GM21786 (cell line): ENCODE measurements around the gene MYL12A.
A peak's percentile ranks its signal among the peaks of the same experiment; 100 is the strongest.

Experiments
- ATAC-seq: cut with Tn5 transposase; IDR thresholded peaks from one replicate; pipeline ENCODE4 v1.9.1; 2021; ENCODE audit not compliant: unreplicated experiment

Gene MYL12A

GRCh38 chr18:3281456-3282400 lies 34.1 kb downstream of the MYL12A start:
- ATAC-seq, result peak; percentile 53

- no peak for ATAC-seq
Observed at GRCh38 chr18:3283253-3283863, 35.8 kb downstream of the MYL12A start.

- ATAC-seq, result no peak
Observed at GRCh38 chr18:3283908-3284307, 36.3 kb downstream of the MYL12A start.

- no peak for ATAC-seq
Observed at GRCh38 chr18:3284501-3284900, 36.9 kb downstream of the MYL12A start.

GRCh38 chr18:3286159-3286558 lies 38.6 kb downstream of the MYL12A start:
- ATAC-seq, result no peak

- no peak for ATAC-seq
Observed at GRCh38 chr18:3293196-3293951, 45.8 kb downstream of the MYL12A start.

DNA sequence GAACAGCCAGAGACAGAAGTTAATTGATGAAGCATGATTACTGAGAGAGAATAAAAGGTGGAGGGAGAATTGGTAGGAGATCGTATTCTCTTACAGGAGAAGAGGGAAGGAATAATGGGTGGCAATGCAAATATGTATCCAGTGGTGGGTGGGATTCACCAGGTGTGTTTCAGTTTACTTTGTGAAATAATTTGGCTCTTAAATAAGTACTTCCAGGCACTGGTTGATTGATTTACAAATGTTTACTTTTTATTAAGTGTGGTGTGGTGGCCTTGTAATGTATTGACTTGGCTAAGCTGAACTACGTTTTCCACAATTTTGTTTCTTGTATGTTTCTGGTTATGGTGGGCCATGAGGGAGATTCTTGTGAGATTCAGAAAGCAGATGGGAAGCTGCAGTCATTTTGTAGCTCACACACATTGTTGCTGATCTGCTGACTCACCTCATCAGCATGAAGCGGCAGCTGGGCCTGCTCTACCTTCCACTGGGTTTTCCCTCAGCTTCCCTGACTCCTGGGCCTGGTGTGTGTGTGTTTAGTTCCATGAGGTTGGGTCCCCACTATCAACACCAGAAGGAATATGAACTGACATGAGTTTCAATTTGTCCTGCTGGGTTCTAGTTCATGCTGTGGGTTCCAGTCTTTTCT lies 47.0 kb downstream of the MYL12A start:
- no peak for ATAC-seq

GRCh38 chr18:3297025-3297984 lies 49.7 kb downstream of the MYL12A start:
- peak; percentile 99 for ATAC-seq

DNA sequence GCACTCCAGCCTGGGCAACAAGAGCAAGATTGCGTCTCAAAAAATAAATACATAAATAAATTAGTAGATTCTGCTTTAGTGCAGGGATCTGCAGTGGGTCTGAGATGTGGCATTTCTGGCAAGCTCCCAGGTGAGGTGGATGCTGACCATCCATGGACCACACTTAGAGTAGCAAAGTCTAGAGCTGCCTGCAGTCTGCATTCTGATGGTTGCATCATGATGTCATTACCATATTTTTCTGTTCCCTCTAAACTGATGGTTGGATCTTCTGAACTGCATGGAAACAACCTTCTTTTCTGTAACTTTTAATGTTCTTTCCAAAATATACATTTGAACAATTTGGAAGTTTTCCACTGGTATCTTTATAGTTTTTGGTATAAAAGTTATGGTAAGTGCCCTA lies 57.2 kb downstream of the MYL12A start:
- no peak for ATAC-seq

DNA sequence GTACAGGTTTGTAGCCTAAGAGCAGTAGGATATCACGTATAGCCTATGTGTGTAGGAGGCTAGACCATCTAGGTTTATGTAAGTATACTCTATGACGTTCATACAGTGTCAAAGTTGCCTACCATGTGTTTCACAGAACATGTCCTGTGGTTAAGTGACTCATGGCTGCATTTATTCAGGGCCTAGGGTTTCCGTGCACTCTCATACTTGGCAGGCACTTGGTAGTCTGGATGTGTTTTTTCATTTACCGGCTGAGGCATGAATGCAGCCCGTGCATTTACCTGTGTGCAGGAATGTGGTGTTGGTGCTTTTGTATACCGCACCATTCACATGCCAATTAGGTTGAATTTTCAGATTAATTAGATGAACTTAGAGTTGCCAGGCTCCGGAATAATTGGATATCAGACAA lies 57.8 kb downstream of the MYL12A start:
- ATAC-seq, result peak; percentile 72
